Measurements from ENCODE around the gene LRRC55. TPM values are rescaled to one million over a fixed set of nuclear protein-coding genes. Genes with fewer than 3 reads are reported as not detected.

LRRC55 gene
- total and polyA plus RNA-seq, 2 donors (not counting 3 experiments of a cell fraction or from before 2014, with no cell fraction given), result not detected

DNA sequence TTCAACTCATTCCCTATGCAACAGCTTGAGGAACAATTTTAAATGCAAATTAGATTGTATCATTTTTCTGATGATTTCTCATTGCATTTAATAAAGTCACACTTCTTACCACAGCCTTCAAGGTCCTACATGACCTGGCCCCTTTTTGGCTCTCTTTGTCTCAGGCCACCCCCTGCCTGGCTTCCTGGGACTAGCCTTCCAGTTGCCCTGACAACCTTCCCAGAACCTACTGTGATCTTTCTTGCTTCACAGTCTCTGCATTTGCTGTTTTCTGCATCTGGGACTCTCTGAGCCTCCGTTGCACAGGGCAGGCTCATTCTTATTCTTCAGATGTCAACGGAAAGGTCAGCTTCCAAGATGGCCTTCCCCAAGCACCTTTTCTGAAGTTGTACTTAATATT is 42.4 kb downstream of the LRRC55 start:
- POLR2A ChIA-PET, result no interaction called here
- intact Hi-C loops (cut with micrococcal nuclease), result no loop called here
- Histone ChIP-seq H3K79me2 (ENCODE audit: control insufficient read depth, insufficient read depth, low read length) (no peaks in the 10 kb centered on the region), H3K4me2 (ENCODE audit: insufficient read depth, low read length) (no peak overlapping the region), H4K20me1 (replicated peaks; ENCODE audit: control insufficient read depth, extremely low read depth, insufficient read depth, low read length) (no peaks in the 10 kb centered on the region), H3K27ac (ENCODE audit: insufficient read depth, low read depth, low read length) (no peak overlapping the region), H3K4me1 (ENCODE audit: control insufficient read depth, extremely low read depth, insufficient read depth, low read length) (peaks cover 10% of the 10 kb centered on the region), H3K9me3 (replicated peaks; ENCODE audit: control insufficient read depth, insufficient read depth, low read length) (no peaks in the 10 kb centered on the region), H3K9ac (replicated peaks; ENCODE audit: extremely low read depth, insufficient read depth, low read length) (no peak overlapping the region), H3K4me3 (replicated peaks in 1 of 3; ENCODE audit: insufficient read depth in 1 of 3, low read depth in 1 of 3, low read length in 3 of 3) (no peak overlapping the region), H3K27me3 (ENCODE audit: control insufficient read depth in 2 of 2, insufficient read depth in 2 of 2, low read length in 2 of 2) (peaks cover 0 to 2% of the 10 kb centered on the region in 2 experiments), H3K36me3 (ENCODE audit: control insufficient read depth in 2 of 2, extremely low read depth in 1 of 2, insufficient read depth in 2 of 2, low read length in 2 of 2) (no peaks in the 10 kb centered on the region), H3K9me1 (replicated peaks; ENCODE audit: control insufficient read depth, extremely low read depth, insufficient read depth, low read length) (no peaks in the 10 kb centered on the region), H2AFZ (ENCODE audit: low read depth, low read length) (no peak overlapping the region)
- DNase-seq (ENCODE audit: low read depth, low spot score) (no peak), FAIRE-seq (no peak)
- BruUV-seq (replicated peaks), result no TSS peak
- dilution Hi-C loops (cut with MboI; ENCODE audit: extremely low pct_ligation_motif_present, low sequenced_read_pairs), result no loop called here
- CTCF ChIA-PET, result interaction anchor here (2.7 kb wide), 1 partner anchor 25 kb away, joined by 9 read pairs; no protein-coding TSS in a partner anchor
- TF ChIP-seq POLR2AphosphoS5 (IDR thresholded peaks at IDR 0.05; ENCODE audit: insufficient read depth, low read depth, low read length), result no peak
- TF ChIP-seq, protein P1, sequence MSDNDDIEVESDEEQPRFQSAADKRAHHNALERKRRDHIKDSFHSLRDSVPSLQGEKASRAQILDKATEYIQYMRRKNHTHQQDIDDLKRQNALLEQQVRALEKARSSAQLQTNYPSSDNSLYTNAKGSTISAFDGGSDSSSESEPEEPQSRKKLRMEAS (IDR thresholded peaks at IDR 0.05; ENCODE audit: insufficient read depth, insufficient read length), result no peak
- TF ChIP-seq, protein P2, sequence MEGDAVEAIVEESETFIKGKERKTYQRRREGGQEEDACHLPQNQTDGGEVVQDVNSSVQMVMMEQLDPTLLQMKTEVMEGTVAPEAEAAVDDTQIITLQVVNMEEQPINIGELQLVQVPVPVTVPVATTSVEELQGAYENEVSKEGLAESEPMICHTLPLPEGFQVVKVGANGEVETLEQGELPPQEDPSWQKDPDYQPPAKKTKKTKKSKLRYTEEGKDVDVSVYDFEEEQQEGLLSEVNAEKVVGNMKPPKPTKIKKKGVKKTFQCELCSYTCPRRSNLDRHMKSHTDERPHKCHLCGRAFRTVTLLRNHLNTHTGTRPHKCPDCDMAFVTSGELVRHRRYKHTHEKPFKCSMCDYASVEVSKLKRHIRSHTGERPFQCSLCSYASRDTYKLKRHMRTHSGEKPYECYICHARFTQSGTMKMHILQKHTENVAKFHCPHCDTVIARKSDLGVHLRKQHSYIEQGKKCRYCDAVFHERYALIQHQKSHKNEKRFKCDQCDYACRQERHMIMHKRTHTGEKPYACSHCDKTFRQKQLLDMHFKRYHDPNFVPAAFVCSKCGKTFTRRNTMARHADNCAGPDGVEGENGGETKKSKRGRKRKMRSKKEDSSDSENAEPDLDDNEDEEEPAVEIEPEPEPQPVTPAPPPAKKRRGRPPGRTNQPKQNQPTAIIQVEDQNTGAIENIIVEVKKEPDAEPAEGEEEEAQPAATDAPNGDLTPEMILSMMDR (IDR thresholded peaks at IDR 0.05; ENCODE audit: extremely low read depth in 1 of 2, insufficient read depth in 1 of 2, low read depth in 1 of 2, low read length in 2 of 2), result no peak
- no peak for TF ChIP-seq EZH2 (IDR thresholded peaks at IDR 0.05; ENCODE audit: borderline replicate concordance, low read depth, low read length, severe bottlenecking)
- TF ChIP-seq JUN (IDR thresholded peaks at IDR 0.05; ENCODE audit: borderline replicate concordance, insufficient read depth, insufficient read length, low read depth), result no peak
- TF ChIP-seq FOS (IDR thresholded peaks at IDR 0.05; ENCODE audit: borderline replicate concordance, insufficient read depth, low read length), result no peak
- TF ChIP-seq POLR2A (IDR thresholded peaks at IDR 0.05; ENCODE audit: low read depth, low read length), result no peak

Data from endothelial cell of umbilical vein (primary cell).